GM23338 (cell line): ENCODE results near the gene SLC6A11. TPM values are rescaled to one million over a fixed set of nuclear protein-coding genes. Genes with fewer than 3 reads are reported as not detected.

Source experiments
- ATAC-seq: fragments of 200-7000 bp; cut with Tn5 transposase; 3 replicates; pipeline ENCODE4 v1.9.1; 2020
- DNase-seq: peaks from one replicate; pipeline ENCODE4 v3.0.0-alpha.2; 2015; ENCODE audit warnings: low spot score
- H2AFZ ChIP-seq: fragments of 200-600 bp; sonication (generic); 2 replicates; pipeline ENCODE4 v1.8.0; 2016; ENCODE audit warnings: antibody characterized with exemption, mild to moderate bottlenecking, moderate library complexity
- H3F3A ChIP-seq: fragments of 200-600 bp; sonication (generic); replicated peaks from 2 replicates; pipeline ENCODE4 v1.8.0; 2017; ENCODE audit warnings: antibody characterized with exemption, mixed run types, low read depth
- H3K27ac ChIP-seq: fragments of 200-600 bp; sonication (generic); 2 replicates; pipeline ENCODE4 v1.6.1; 2016; ENCODE audit warnings: low read depth
- H3K27me3 ChIP-seq: fragments of 200-600 bp; sonication (generic); 2 replicates; pipeline ENCODE4 v1.8.0; 2016; ENCODE audit warnings: mild to moderate bottlenecking, mixed run types, moderate library complexity; ENCODE audit not compliant: insufficient read depth
- H3K36me3 ChIP-seq: fragments of 200-600 bp; sonication (generic); 2 replicates; pipeline ENCODE4 v1.8.0; 2016; ENCODE audit warnings: mild to moderate bottlenecking; ENCODE audit not compliant: insufficient read depth
- H3K4me1 ChIP-seq: fragments of 200-600 bp; sonication (generic); 2 replicates; pipeline ENCODE4 v1.8.0; 2016; ENCODE audit warnings: mild to moderate bottlenecking, moderate library complexity; ENCODE audit not compliant: insufficient read depth
- H3K4me2 ChIP-seq: fragments of 200-600 bp; sonication (generic); 2 replicates; pipeline ENCODE4 v1.7.1; 2017; ENCODE audit warnings: mixed run types
- H3K4me3 ChIP-seq: fragments of 200-600 bp; sonication (generic); 2 replicates; pipeline ENCODE4 v1.6.1; 2016; ENCODE audit warnings: mixed run types
- H3K79me2 ChIP-seq: fragments of 200-600 bp; sonication (generic); replicated peaks from 2 replicates; pipeline ENCODE4 v1.8.0; 2017; ENCODE audit warnings: mild to moderate bottlenecking; ENCODE audit not compliant: insufficient read depth
- H3K9me2 ChIP-seq: fragments of 200-600 bp; sonication (generic); 2 replicates; pipeline ENCODE4 v1.8.0; 2017; ENCODE audit not compliant: insufficient read depth
- H4K20me1 ChIP-seq: fragments of 200-600 bp; sonication (generic); replicated peaks from 2 replicates; pipeline ENCODE4 v1.8.0; 2017; ENCODE audit warnings: mild to moderate bottlenecking; ENCODE audit not compliant: insufficient read depth
- H3K27ac Mint-ChIP-seq: 2 replicates; pipeline ENCODE4 v1.8.0; 2020; ENCODE audit warnings: inconsistent platforms, mild to moderate bottlenecking, moderate library complexity, mixed read lengths
- H3K27me3 Mint-ChIP-seq: 3 replicates; pipeline ENCODE4 v1.8.0; 2022; ENCODE audit warnings: low read depth, mild to moderate bottlenecking, moderate library complexity, mixed read lengths, inconsistent platforms; ENCODE audit not compliant: insufficient read depth, poor library complexity
- H3K36me3 Mint-ChIP-seq: 3 replicates; pipeline ENCODE4 v1.8.0; 2021; ENCODE audit warnings: low read depth, mild to moderate bottlenecking, inconsistent platforms, moderate library complexity, mixed read lengths
- H3K4me1 Mint-ChIP-seq: 3 replicates; pipeline ENCODE4 v1.8.0; 2020; ENCODE audit warnings: mild to moderate bottlenecking, inconsistent platforms, mixed read lengths
- H3K4me3 Mint-ChIP-seq: 3 replicates; pipeline ENCODE4 v1.8.0; 2021; ENCODE audit warnings: moderate library complexity, mild to moderate bottlenecking, inconsistent platforms, mixed read lengths
- H3K9me3 Mint-ChIP-seq: 3 replicates; pipeline ENCODE4 v1.8.0; 2020; ENCODE audit warnings: moderate library complexity, mild to moderate bottlenecking, inconsistent platforms, mixed read lengths
- EZH2 ChIP-seq: fragments of 200-600 bp; sonication (generic); IDR thresholded peaks from one replicate; pipeline ENCODE4 v1.8.0; 2017; ENCODE audit warnings: antibody characterized with exemption, mild to moderate bottlenecking, low read depth; ENCODE audit not compliant: unreplicated experiment
- EZH2phosphoT487 ChIP-seq: fragments of 200-600 bp; sonication (generic); IDR thresholded peaks from one replicate; pipeline ENCODE4 v1.8.1; 2018; ENCODE audit warnings: antibody characterized with exemption; ENCODE audit not compliant: unreplicated experiment
- JUNB ChIP-seq: IDR thresholded peaks from one replicate; pipeline ENCODE4 v1.6.1; 2016; ENCODE audit warnings: antibody characterized with exemption; ENCODE audit not compliant: unreplicated experiment
- NANOG ChIP-seq: IDR thresholded peaks from 2 replicates; pipeline ENCODE4 v1.6.1; 2016; ENCODE audit warnings: antibody characterized with exemption, borderline replicate concordance
- POLR2AphosphoS5 ChIP-seq: IDR thresholded peaks from 2 replicates; pipeline ENCODE4 v1.6.1; 2016; ENCODE audit warnings: antibody characterized with exemption, low read depth
- STAT1 ChIP-seq: IDR thresholded peaks from one replicate; pipeline ENCODE4 v1.6.1; 2016; ENCODE audit warnings: antibody characterized with exemption; ENCODE audit not compliant: unreplicated experiment
- ZNF331 ChIP-seq: fragments of 250-450 bp; sonication (Bioruptor Pico); IDR thresholded peaks from 2 replicates; pipeline ENCODE4 v1.5.0; 2020; ENCODE audit warnings: low read depth, mild to moderate bottlenecking, moderate library complexity
- polyA plus RNA-seq: library from polyadenylated mRNA; unstranded; fragments of >200 nt; fragmentation: Nextera tagmentation; extraction: Ambion mirVana; gene quantifications from 2 replicates; pipeline ENCODE4 v1.2.1, GENCODE V29; 2016
- total RNA-seq: library from RNA; depleted of rRNA; stranded (reverse); fragments of >200 nt; shearing (Covaris generic); gene quantifications from 2 replicates; pipeline ENCODE4 v1.2.3, GENCODE V29; 2014
- TF ChIP-seq, protein P1 (sequence below): IDR thresholded peaks from one replicate; pipeline ENCODE4 v1.6.1; 2018; ENCODE audit warnings: antibody characterized with exemption; ENCODE audit not compliant: unreplicated experiment
- TF ChIP-seq, protein P2 (sequence below): IDR thresholded peaks from 2 replicates; pipeline ENCODE4 v1.6.1; 2016; ENCODE audit warnings: antibody characterized with exemption
- TF ChIP-seq, protein P3 (sequence below), 2 experiments: fragments of 200-600 bp in 1 of 2; sonication (generic) in 1 of 2; conservative IDR thresholded peaks; 2 replicates each; pipeline versions ENCODE4 v1.5.1 to v1.6.1; 2016 to 2017; ENCODE audit warnings: antibody characterized with exemption in 2 of 2, low read depth in 2 of 2, mild to moderate bottlenecking in 2 of 2, moderate library complexity in 1 of 2

The SLC6A11 gene
- total and polyA plus RNA-seq, 2 experiments from 2014 or later, result 0.47 to 1.1 TPM

DNA sequence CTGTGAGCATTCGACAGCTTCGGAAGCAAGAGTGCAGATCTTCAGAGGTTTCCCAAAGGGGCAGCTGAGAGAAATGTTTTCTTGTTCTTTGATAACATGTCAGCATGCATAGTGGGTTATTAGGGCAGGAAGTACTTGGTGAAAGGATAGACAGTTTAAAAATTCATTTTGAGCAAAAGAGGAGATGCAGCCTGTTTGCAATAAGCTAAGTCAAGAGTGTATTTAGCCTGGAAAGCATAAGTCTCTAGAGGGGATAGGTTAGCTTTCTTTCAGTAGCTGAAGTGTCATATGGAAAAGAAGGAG, 7.4 kb downstream of the SLC6A11 start:
- Histone ChIP-seq H3K79me2 (no peaks in the 10 kb centered on the region), H3K4me1 (no peaks in the 10 kb centered on the region), H2AFZ (no peak overlapping the region), H3K4me2 (no peak overlapping the region), H4K20me1 (no peaks in the 10 kb centered on the region), H3K36me3 (no peaks in the 10 kb centered on the region), H3K4me3 (no peak overlapping the region), H3K27me3 (no peaks in the 10 kb centered on the region), H3K9me2 (no peaks in the 10 kb centered on the region), H3K27ac (no peak overlapping the region), H3F3A (no peaks in the 10 kb centered on the region)
- no peak overlapping the region for H3K4me3 Mint-ChIP-seq
- no peak for ATAC-seq
- H3K27me3 Mint-ChIP-seq, result peaks cover 2% of the 10 kb centered on the region
- no peak overlapping the region for H3K27ac Mint-ChIP-seq
- DNase-seq, result no peak
- no peaks in the 10 kb centered on the region for H3K36me3 Mint-ChIP-seq
- no peaks in the 10 kb centered on the region for H3K4me1 Mint-ChIP-seq
- TF ChIP-seq EZH2phosphoT487 (no peak), NANOG (no peak), EZH2 (no peak), STAT1 (no peak), POLR2AphosphoS5 (no peak), JUNB (no peak)
- TF ChIP-seq, protein P1, sequence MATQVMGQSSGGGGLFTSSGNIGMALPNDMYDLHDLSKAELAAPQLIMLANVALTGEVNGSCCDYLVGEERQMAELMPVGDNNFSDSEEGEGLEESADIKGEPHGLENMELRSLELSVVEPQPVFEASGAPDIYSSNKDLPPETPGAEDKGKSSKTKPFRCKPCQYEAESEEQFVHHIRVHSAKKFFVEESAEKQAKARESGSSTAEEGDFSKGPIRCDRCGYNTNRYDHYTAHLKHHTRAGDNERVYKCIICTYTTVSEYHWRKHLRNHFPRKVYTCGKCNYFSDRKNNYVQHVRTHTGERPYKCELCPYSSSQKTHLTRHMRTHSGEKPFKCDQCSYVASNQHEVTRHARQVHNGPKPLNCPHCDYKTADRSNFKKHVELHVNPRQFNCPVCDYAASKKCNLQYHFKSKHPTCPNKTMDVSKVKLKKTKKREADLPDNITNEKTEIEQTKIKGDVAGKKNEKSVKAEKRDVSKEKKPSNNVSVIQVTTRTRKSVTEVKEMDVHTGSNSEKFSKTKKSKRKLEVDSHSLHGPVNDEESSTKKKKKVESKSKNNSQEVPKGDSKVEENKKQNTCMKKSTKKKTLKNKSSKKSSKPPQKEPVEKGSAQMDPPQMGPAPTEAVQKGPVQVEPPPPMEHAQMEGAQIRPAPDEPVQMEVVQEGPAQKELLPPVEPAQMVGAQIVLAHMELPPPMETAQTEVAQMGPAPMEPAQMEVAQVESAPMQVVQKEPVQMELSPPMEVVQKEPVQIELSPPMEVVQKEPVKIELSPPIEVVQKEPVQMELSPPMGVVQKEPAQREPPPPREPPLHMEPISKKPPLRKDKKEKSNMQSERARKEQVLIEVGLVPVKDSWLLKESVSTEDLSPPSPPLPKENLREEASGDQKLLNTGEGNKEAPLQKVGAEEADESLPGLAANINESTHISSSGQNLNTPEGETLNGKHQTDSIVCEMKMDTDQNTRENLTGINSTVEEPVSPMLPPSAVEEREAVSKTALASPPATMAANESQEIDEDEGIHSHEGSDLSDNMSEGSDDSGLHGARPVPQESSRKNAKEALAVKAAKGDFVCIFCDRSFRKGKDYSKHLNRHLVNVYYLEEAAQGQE, result no peak
- TF ChIP-seq, protein P2, sequence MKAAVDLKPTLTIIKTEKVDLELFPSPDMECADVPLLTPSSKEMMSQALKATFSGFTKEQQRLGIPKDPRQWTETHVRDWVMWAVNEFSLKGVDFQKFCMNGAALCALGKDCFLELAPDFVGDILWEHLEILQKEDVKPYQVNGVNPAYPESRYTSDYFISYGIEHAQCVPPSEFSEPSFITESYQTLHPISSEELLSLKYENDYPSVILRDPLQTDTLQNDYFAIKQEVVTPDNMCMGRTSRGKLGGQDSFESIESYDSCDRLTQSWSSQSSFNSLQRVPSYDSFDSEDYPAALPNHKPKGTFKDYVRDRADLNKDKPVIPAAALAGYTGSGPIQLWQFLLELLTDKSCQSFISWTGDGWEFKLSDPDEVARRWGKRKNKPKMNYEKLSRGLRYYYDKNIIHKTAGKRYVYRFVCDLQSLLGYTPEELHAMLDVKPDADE, result no peak
- no peaks in the 10 kb centered on the region for H3K9me3 Mint-ChIP-seq

DNA sequence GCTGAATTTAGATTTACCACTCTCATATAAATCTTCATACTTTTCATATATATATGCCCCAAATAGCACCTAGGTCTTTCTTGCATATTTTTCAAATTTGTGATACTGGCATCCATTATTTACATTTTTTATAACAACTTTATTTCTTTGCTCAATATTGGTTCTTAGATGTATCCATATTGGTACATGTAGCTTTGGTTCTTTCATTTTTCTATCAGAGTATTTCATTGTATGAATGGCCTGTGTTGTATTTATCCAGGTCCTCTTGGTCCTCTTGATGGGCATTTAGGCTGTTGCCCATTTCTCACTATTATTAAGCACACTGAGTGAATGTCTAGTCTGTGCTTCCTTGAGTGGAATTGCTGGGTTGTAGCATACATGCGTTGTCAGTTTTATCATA, 8.4 kb downstream of the SLC6A11 start:
- H3K9me3 Mint-ChIP-seq, result no peaks in the 10 kb centered on the region
- no peak overlapping the region for H3K27ac ChIP-seq
- H2AFZ ChIP-seq, result no peak overlapping the region
- DNase-seq (no peak), ATAC-seq (no peak)
- H3F3A ChIP-seq, result no peaks in the 10 kb centered on the region
- no peak overlapping the region for H3K27ac Mint-ChIP-seq
- H3K9me2 ChIP-seq, result no peaks in the 10 kb centered on the region
- no peaks in the 10 kb centered on the region for H3K36me3 Mint-ChIP-seq
- no peaks in the 10 kb centered on the region for H3K27me3 ChIP-seq
- H3K4me3 Mint-ChIP-seq, result no peak overlapping the region
- no peaks in the 10 kb centered on the region for H3K4me1 ChIP-seq
- H4K20me1 ChIP-seq, result no peaks in the 10 kb centered on the region
- no peak overlapping the region for H3K4me3 ChIP-seq
- no peak overlapping the region for H3K4me2 ChIP-seq
- H3K27me3 Mint-ChIP-seq, result peaks cover 2% of the 10 kb centered on the region
- no peaks in the 10 kb centered on the region for H3K4me1 Mint-ChIP-seq
- no peaks in the 10 kb centered on the region for H3K36me3 ChIP-seq
- H3K79me2 ChIP-seq, result no peaks in the 10 kb centered on the region
- TF ChIP-seq POLR2AphosphoS5, result no peak
- no peak for TF ChIP-seq STAT1
- TF ChIP-seq NANOG, result no peak
- no peak for TF ChIP-seq EZH2phosphoT487
- no peak for TF ChIP-seq ZNF331 (CRISPR knock-in tag)
- TF ChIP-seq, protein P3, sequence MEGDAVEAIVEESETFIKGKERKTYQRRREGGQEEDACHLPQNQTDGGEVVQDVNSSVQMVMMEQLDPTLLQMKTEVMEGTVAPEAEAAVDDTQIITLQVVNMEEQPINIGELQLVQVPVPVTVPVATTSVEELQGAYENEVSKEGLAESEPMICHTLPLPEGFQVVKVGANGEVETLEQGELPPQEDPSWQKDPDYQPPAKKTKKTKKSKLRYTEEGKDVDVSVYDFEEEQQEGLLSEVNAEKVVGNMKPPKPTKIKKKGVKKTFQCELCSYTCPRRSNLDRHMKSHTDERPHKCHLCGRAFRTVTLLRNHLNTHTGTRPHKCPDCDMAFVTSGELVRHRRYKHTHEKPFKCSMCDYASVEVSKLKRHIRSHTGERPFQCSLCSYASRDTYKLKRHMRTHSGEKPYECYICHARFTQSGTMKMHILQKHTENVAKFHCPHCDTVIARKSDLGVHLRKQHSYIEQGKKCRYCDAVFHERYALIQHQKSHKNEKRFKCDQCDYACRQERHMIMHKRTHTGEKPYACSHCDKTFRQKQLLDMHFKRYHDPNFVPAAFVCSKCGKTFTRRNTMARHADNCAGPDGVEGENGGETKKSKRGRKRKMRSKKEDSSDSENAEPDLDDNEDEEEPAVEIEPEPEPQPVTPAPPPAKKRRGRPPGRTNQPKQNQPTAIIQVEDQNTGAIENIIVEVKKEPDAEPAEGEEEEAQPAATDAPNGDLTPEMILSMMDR (conservative IDR thresholded peaks at IDR 0.05; ENCODE audit: low read depth in 2 of 2), result no peak
- TF ChIP-seq JUNB, result no peak
- no peak for TF ChIP-seq EZH2
- TF ChIP-seq, protein P1, result no peak
- TF ChIP-seq, protein P2, result no peak
